DMS 273 (cell line): ENCODE measurements around the gene TNIP1.

Experiments
- DNase-seq: peaks from one replicate; lab custom pipeline; 2025; ENCODE audit not compliant: unreplicated experiment; lab: John Stamatoyannopoulos, UW

TNIP1 gene

GRCh38 chr5:151080613-151081430, at the start of gene TNIP1:
Gene TNIP1 (minus strand): TSS chr5:151081034. CDS start chr5:151065095, 15,939 bp downstream.
- peak; percentile 96 for DNase-seq

GRCh38 chr5:151130235-151130921, 49.5 kb upstream of the TNIP1 start:
- no peak for DNase-seq

GRCh38 chr5:151128817-151129216, 48.0 kb upstream of the TNIP1 start:
- no peak for DNase-seq

- DNase-seq = no peak
Measured at GRCh38 chr5:151127926-151128325, 47.1 kb upstream of the TNIP1 start.

GRCh38 chr5:151126199-151126645, 45.4 kb upstream of the TNIP1 start:
- peak; percentile 61 for DNase-seq

- no peak for DNase-seq
Measured at GRCh38 chr5:151125421-151125820, 44.6 kb upstream of the TNIP1 start.

- peak; percentile 27 for DNase-seq
Measured at GRCh38 chr5:151123897-151124751, 43.3 kb upstream of the TNIP1 start.

GRCh38 chr5:151122828-151123227, 42.0 kb upstream of the TNIP1 start:
- DNase-seq = no peak

GRCh38 chr5:151121665-151122064, 40.8 kb upstream of the TNIP1 start:
- DNase-seq = no peak

- no peak for DNase-seq
Measured at GRCh38 chr5:151121095-151121494, 40.3 kb upstream of the TNIP1 start.

- DNase-seq = no peak
Measured at GRCh38 chr5:151118913-151119575, 38.2 kb upstream of the TNIP1 start.

- DNase-seq = peak; percentile 77
Measured at GRCh38 chr5:151115272-151115905, 34.6 kb upstream of the TNIP1 start.

- DNase-seq = no peak
Measured at GRCh38 chr5:151113651-151114050, 32.8 kb upstream of the TNIP1 start.

- DNase-seq = no peak
Measured at GRCh38 chr5:151110992-151111391, 30.2 kb upstream of the TNIP1 start.

GRCh38 chr5:151110122-151110681, 29.4 kb upstream of the TNIP1 start:
- no peak for DNase-seq

GRCh38 chr5:151108566-151108965, 27.7 kb upstream of the TNIP1 start:
- no peak for DNase-seq

GRCh38 chr5:151107738-151108520, 27.1 kb upstream of the TNIP1 start:
- DNase-seq = no peak

GRCh38 chr5:151107084-151107483, 26.2 kb upstream of the TNIP1 start:
- DNase-seq = no peak

GRCh38 chr5:151106509-151106908, 25.7 kb upstream of the TNIP1 start:
- DNase-seq = no peak
